Esophagus squamous epithelium (tissue), 5 donors: ENCODE measurements around the gene FGGY. TPM values are rescaled to one million over a fixed set of nuclear protein-coding genes. Genes with fewer than 3 reads are reported as not detected.

ENCODE experiments used
- DNase-seq: peaks from one replicate; lab custom pipeline; 2025; lab: John Stamatoyannopoulos, UW
- H3K27ac ChIP-seq, 4 donors: fragments of 200-600 bp; sonication (generic); one replicate each; pipeline ENCODE4 v1.5.1; 2016 to 2019; ENCODE audit warnings: mild to moderate bottlenecking in 1 of 4
- H3K27me3 ChIP-seq, 4 donors: fragments of 200-600 bp; sonication (generic); 1 replicate in 3 of 4; 2 replicates in 1 of 4; pipeline versions ENCODE4 v1.5.1 to v1.6.0; 2017 to 2021; ENCODE audit warnings: antibody characterized with exemption in 1 of 4
- H3K36me3 ChIP-seq, 3 donors: fragments of 200-600 bp; sonication (generic); one replicate each; pipeline ENCODE4 v1.5.1; 2016 to 2019
- H3K4me1 ChIP-seq, 3 donors: fragments of 200-600 bp; sonication (generic); one replicate each; pipeline ENCODE4 v1.5.1; 2017 to 2019
- H3K4me3 ChIP-seq, 4 donors: fragments of 200-600 bp; sonication (generic); 1 replicate in 3 of 4; 2 replicates in 1 of 4; pipeline ENCODE4 v1.5.1; 2016 to 2019; ENCODE audit warnings: mild to moderate bottlenecking in 2 of 4, moderate library complexity in 1 of 4
- H3K9me3 ChIP-seq, 3 donors: fragments of 200-600 bp; sonication (generic); one replicate each; pipeline ENCODE4 v1.5.1; 2016 to 2019
- POLR2A ChIP-seq, 4 donors: fragments of 450-650 bp; IDR thresholded peaks; one replicate each; pipeline ENCODE4 v1.6.1; 2017; ENCODE audit warnings: antibody characterized with exemption in 4 of 4, mild to moderate bottlenecking in 4 of 4, moderate library complexity in 3 of 4
- WGBS, 2 donors: methylation state at CpG; one replicate each; pipeline ENCODE4 v1.1.5; 2018; 5-methylcytosine and 5-hydroxymethylcytosine counted together
- intact Hi-C: fragments of 100-400 bp; cut with DNase I; formaldehyde crosslinking; loops from one replicate; pipeline ENCODE4 v1.15.0; 2022
- total RNA-seq, 4 donors: library from RNA; depleted of rRNA; stranded (reverse); fragments of >200 nt; gene quantifications; one replicate each; pipeline ENCODE4 v1.1.0, GENCODE V29; 2016
- TF ChIP-seq, protein P1 (sequence below), 6 experiments: fragments of 450-650 bp in 4 of 6; fragments of 200-600 bp in 2 of 6; sonication (generic) in 2 of 6; IDR thresholded peaks; one replicate each; pipeline ENCODE4 v1.5.1; 2016 to 2019; ENCODE audit warnings: antibody characterized with exemption in 6 of 6, mild to moderate bottlenecking in 4 of 6, moderate library complexity in 4 of 6
- donor health status: DM: yes; HTN: yes; CAD: no.

The FGGY gene
- total RNA-seq, 4 donors from 2014 or later = 6.0 to 18.1 (median 9.3) TPM

DNA sequence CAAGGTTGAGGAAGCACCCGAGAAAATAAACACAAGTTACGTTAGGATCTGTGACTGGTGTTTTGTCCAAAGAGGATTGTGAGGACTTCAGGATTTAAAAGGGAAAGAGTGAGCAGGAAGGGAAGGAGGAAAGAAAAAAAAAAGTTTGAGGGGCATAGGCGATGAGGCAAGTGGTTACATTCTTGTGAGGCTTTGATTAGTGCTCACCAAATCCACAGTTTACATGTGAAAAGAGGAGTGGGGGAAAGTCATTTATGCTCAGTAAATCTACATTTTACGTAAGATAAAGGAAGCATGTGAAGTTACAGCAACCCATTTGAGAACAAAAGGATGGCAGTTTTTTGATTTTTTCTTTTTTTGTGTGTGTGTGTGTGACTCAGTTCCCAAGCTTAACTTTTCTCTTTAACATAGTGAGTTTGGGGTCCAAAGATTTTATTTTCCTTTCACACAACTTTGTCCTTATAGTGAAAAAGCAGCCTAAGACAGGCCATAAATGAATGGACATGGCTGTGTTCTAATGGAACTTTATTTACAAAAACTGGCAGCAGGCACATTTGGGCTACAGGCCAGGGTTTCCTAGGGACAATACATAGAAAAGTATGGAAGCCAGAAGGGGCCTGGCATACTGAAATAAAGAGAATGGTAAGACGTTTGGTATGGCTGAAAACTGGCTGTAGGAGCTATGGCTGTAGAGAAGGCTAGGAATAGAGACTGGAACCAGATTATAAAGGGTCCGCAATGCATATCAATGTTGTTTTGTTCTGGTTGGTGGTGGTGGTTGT lies 121.7 kb downstream of the FGGY start:
- intact Hi-C loops = no loop called here
- no peak for TF ChIP-seq POLR2A (IDR thresholded peaks at IDR 0.05)
- TF ChIP-seq, protein P1, sequence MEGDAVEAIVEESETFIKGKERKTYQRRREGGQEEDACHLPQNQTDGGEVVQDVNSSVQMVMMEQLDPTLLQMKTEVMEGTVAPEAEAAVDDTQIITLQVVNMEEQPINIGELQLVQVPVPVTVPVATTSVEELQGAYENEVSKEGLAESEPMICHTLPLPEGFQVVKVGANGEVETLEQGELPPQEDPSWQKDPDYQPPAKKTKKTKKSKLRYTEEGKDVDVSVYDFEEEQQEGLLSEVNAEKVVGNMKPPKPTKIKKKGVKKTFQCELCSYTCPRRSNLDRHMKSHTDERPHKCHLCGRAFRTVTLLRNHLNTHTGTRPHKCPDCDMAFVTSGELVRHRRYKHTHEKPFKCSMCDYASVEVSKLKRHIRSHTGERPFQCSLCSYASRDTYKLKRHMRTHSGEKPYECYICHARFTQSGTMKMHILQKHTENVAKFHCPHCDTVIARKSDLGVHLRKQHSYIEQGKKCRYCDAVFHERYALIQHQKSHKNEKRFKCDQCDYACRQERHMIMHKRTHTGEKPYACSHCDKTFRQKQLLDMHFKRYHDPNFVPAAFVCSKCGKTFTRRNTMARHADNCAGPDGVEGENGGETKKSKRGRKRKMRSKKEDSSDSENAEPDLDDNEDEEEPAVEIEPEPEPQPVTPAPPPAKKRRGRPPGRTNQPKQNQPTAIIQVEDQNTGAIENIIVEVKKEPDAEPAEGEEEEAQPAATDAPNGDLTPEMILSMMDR (IDR thresholded peaks at IDR 0.05) = no peak
- Histone ChIP-seq H3K27me3 (no peaks in the 10 kb centered on the region), H3K4me1 (peaks cover 0 to 19% (median 9%) of the 10 kb centered on the region in 3 donors), H3K36me3 (no peaks in the 10 kb centered on the region), H3K9me3 (no peaks in the 10 kb centered on the region), H3K27ac (no peak overlapping the region), H3K4me3 (no peak overlapping the region)
- WGBS, 2 donors = 73 to 84% methylated on average over 6 of the region's 6 CpGs
- DNase-seq = no peak

DNA sequence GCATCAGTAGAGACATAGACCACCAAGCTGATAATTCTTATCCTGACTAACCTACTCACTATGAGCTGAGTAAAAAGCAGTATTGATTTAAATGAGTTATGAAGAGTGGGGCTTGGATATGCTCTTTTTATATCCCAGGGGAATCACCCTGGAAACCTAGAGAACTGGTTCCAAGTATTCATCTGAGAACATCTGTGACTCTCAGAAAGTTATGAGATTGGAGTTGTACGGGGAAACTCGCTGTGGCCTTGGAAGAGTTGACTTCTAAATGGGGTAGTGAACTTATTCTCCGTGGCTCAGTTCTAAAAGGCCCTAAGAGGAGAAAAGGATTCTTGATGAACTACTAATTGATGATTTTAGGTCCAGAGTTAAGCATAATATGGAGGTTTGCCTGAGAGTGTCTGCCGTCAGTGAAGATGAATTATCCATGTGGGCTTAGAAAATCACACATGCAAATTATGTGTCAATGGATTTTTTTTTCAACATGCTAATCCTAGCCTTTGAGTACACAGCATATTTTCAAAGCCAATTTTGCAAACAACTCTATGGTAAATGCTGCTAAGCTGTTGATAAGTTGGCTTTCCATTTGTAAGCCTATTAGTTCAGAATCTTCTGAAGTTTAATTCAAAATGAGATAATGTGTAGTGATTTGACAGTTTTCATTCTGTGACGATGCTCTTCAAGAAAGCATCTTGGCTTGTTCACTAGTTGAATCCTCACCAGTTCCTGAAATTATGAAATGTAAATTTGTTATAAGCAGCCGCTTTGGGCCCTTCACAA lies 122.7 kb downstream of the FGGY start:
- Histone ChIP-seq H3K27me3 (no peaks in the 10 kb centered on the region), H3K36me3 (no peaks in the 10 kb centered on the region), H3K9me3 (no peaks in the 10 kb centered on the region), H3K4me3 (no peak overlapping the region), H3K4me1 (peaks cover 0 to 22% (median 9%) of the 10 kb centered on the region in 3 donors), H3K27ac (no peak overlapping the region)
- no peak for TF ChIP-seq POLR2A (IDR thresholded peaks at IDR 0.05)
- TF ChIP-seq, protein P1 (IDR thresholded peaks at IDR 0.05) = no peak
- DNase-seq = no peak
- 86 to 89% methylated on average over 6 of the region's 6 CpGs for WGBS, 2 donors
- intact Hi-C loops = no loop called here

DNA sequence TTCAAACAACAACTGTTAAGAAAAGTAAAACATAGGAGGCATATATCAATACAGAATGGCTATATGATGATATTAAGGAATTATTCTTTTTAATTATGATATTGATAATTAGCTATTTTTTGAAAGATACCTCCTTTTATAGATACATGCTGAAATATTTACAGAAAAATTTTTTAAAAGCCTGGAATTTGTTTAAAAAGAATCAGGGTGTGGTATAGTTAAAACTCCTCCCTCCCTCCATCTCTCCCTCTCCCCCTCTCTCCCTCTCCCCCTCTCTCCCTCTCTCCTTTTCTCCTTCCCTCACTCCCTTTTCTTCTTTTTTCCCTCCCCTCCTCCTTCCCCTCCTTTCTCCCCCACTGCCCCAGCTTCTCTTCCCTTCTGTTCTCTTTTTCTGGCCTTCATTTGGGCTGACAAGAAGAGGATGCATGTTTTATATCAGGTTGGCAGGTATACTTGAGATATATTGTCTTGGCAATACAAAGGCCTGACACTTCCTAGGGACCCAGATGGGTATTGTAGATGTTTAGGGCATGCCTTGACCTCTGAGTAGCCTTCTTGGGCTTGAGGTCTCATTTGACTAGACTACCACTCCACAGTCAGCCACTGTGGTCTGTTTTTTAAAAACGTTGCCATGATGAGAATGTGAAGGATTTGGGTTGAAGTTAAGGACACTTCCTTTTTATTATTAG lies 124.5 kb downstream of the FGGY start:
- Histone ChIP-seq H3K27me3 (no peaks in the 10 kb centered on the region), H3K4me3 (no peak overlapping the region), H3K36me3 (no peaks in the 10 kb centered on the region), H3K4me1 (peaks cover 0 to 22% (median 9%) of the 10 kb centered on the region in 3 donors), H3K9me3 (no peaks in the 10 kb centered on the region), H3K27ac (no peak overlapping the region)
- DNase-seq = no peak
- TF ChIP-seq, protein P1 (IDR thresholded peaks at IDR 0.05) = no peak
- 46 to 64% methylated on average over 1 of the region's 1 CpG for WGBS, 2 donors
- intact Hi-C loops = no loop called here

DNA sequence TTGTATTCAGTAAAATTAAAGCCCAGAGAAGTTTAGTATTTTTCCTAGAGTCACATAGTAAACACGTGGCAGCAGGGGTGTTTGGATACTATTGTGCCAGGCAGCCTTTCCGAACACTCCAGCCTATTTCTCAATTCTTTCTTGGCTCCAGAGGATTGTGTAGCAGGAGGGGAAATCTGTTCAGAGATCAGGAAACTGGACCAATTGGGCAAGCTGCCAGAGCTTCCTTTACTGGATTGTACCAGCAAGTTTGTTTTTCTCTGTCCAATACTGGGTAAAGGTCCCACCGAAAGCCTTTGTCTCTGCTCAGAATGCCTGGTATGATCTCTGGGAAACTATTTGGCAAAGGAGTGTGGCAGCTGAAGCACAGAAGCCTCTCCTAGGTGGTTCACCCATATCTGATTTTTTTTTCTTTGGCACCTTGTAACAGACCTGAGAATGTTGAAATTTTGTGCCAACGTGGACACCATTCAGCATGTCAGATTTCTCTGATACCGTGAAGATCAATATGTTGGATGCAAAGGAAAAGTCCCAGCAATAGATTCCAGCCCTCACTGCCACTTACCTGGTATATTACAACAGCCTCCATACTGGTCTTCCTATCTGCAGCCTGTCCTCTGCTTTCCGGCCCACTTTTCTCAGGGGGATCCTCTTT lies 126.2 kb downstream of the FGGY start:
- intact Hi-C loops = no loop called here
- WGBS, 2 donors = 38 to 45% methylated on average over 6 of the region's 6 CpGs
- peak overlapping the region in 3 of 4 donors; percentile 40 to 53 (median 47) for H3K27ac ChIP-seq

More for the DNA sequence above, 126.2 kb downstream of the FGGY start:
- Histone ChIP-seq H3K36me3 (no peaks in the 10 kb centered on the region), H3K4me3 (no peak overlapping the region), H3K4me1 (peaks cover 0 to 22% (median 9%) of the 10 kb centered on the region in 3 donors), H3K27me3 (no peaks in the 10 kb centered on the region), H3K9me3 (no peaks in the 10 kb centered on the region)
- no peak for DNase-seq
- no peak for TF ChIP-seq POLR2A (IDR thresholded peaks at IDR 0.05)
- TF ChIP-seq, protein P1 (IDR thresholded peaks at IDR 0.05) = no peak
